Body of pancreas (tissue), 4 donors: ENCODE data around the gene MED31.

Experiments used
- POLR2A ChIP-seq, 3 donors: fragments of 450-650 bp; IDR thresholded peaks; one replicate each; pipeline ENCODE4 v1.6.1; 2016; ENCODE audit warnings: antibody characterized with exemption in 3 of 3, mild to moderate bottlenecking in 2 of 3
- TF ChIP-seq, protein P1 (sequence below), 7 experiments: fragments of 450-650 bp in 4 of 7; fragments of 200-600 bp in 3 of 7; sonication (generic) in 3 of 7; IDR thresholded peaks; one replicate each; pipeline ENCODE4 v1.5.1; 2016 to 2019; ENCODE audit warnings: antibody characterized with exemption in 7 of 7

DNA sequence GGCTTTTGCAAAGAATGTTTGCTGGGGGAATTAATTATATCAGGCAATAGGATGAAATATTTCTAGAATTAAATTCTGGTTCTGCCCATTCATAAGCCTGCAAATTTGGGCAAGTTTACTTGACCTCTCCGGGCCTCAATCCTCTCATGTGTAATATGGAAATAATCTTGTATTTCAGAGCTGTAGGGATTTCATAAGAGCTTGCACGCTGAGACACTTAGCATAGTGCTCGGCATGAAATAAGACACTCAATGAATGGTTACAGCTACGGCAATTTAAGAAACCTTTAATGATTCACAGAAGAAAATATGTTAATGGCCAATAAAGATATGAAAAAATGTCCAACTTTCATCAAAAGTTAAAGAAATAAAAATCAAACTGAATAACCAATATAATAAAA, 54.5 kb downstream of the MED31 start:
- TF ChIP-seq, protein P1, sequence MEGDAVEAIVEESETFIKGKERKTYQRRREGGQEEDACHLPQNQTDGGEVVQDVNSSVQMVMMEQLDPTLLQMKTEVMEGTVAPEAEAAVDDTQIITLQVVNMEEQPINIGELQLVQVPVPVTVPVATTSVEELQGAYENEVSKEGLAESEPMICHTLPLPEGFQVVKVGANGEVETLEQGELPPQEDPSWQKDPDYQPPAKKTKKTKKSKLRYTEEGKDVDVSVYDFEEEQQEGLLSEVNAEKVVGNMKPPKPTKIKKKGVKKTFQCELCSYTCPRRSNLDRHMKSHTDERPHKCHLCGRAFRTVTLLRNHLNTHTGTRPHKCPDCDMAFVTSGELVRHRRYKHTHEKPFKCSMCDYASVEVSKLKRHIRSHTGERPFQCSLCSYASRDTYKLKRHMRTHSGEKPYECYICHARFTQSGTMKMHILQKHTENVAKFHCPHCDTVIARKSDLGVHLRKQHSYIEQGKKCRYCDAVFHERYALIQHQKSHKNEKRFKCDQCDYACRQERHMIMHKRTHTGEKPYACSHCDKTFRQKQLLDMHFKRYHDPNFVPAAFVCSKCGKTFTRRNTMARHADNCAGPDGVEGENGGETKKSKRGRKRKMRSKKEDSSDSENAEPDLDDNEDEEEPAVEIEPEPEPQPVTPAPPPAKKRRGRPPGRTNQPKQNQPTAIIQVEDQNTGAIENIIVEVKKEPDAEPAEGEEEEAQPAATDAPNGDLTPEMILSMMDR (IDR thresholded peaks at IDR 0.05) = no peak
- no peak for TF ChIP-seq POLR2A (IDR thresholded peaks at IDR 0.05)
